Psoas muscle (tissue), 8 donors: ENCODE results near the gene CDC26. TPM values are rescaled to one million over a fixed set of nuclear protein-coding genes. Genes with fewer than 3 reads are reported as not detected.
A peak's percentile ranks its signal among the peaks of the same experiment; 100 is the strongest.

ENCODE experiments used
- ATAC-seq, 4 donors: fragments of 200-7000 bp; cut with Tn5 transposase; one replicate each; pipeline ENCODE4 v1.9.1; 2020; ENCODE audit warnings: moderate library complexity in 3 of 4, mild to moderate bottlenecking in 2 of 4
- DNase-seq, 2 donors: peaks; one replicate each; pipeline ENCODE4 v3.0.0-alpha.2; 2020
- H3K27ac ChIP-seq: fragments of 200-600 bp; one replicate; pipeline ENCODE4 v1.8.0; 2022
- H3K27me3 ChIP-seq, 3 donors: fragments of 200-600 bp in 1 of 3; one replicate each; pipeline versions ENCODE4 v1.6.1 to v1.8.0; 2013 to 2022; ENCODE audit warnings: low read length in 2 of 3, mild to moderate bottlenecking in 2 of 3, moderate library complexity in 1 of 3; ENCODE audit not compliant: insufficient read depth in 3 of 3
- H3K36me3 ChIP-seq, 2 donors: fragments of 200-600 bp in 1 of 2; one replicate each; pipeline versions ENCODE4 v1.6.1 to v1.8.0; 2013 to 2022; ENCODE audit warnings: low read depth in 1 of 2, mild to moderate bottlenecking in 1 of 2, moderate library complexity in 1 of 2; ENCODE audit not compliant: insufficient read depth in 1 of 2
- H3K4me1 ChIP-seq: fragments of 200-600 bp; one replicate; pipeline ENCODE4 v1.8.0; 2022
- H3K4me3 ChIP-seq: fragments of 200-600 bp; one replicate; pipeline ENCODE4 v1.8.0; 2022; ENCODE audit warnings: mild to moderate bottlenecking
- H3K9me3 ChIP-seq: fragments of 200-600 bp; one replicate; pipeline ENCODE4 v1.8.0; 2022
- CTCF ChIP-seq: fragments of 200-600 bp; IDR thresholded peaks from one replicate; pipeline ENCODE4 v1.8.0; 2022; ENCODE audit warnings: antibody characterized with exemption
- WGBS, 3 donors: extraction: QIAGEN DNeasy Blood & Tissue Kit; methylation state at CpG; one replicate each; pipeline versions ENCODE4 v1.1.6 to v1.1.7; 2013; 5-methylcytosine and 5-hydroxymethylcytosine counted together
- intact Hi-C, 2 donors: fragments of 100-400 bp; cut with DNase I; formaldehyde crosslinking; loops; one replicate each; pipeline versions ENCODE4 v1.11.0 to v1.14.2; 2022
- polyA plus RNA-seq, 3 donors: library from polyadenylated mRNA; stranded (reverse); fragments of 200-250 nt; gene quantifications; one replicate each; pipeline ENCODE4 v1.2.3, GENCODE V29; 2013
- total RNA-seq, 4 donors: library from RNA; stranded (reverse); fragmentation: NEBNext Ultra II Directional in 2 of 4; extraction: Animal tissue kit (Norgen Biotek cat#: 25700) in 2 of 4; gene quantifications; one replicate each; pipeline versions ENCODE4 v1.2.1 to v1.2.4, GENCODE V29; 2021 to 2023
- donor health status: healthy with polysubstance abuse.
- donor health status: DM: no; HTN: no; CAD: no; lungs with moderate emphysema.
- donor health status: Bipolar disorder and iron deficiency.
- donor health status: healthy.
- donor health status: DM: yes; HTN: yes; CAD: no.
- donor health status: DM: no; HTN: no; CAD: no.
- donor health status: DM: no; HTN: no; CAD: no.
- donor health status: DM: yes; HTN: yes; CAD: no.

Gene CDC26
- total and polyA plus RNA-seq, 7 donors, result 22.4 to 112 (median 25.6) TPM

GRCh38 chr9:113290052-113290607 lies 14.8 kb upstream of the CDC26 start:
- Histone ChIP-seq H3K4me3 (no peak overlapping the region), H3K27ac (no peak overlapping the region), H3K4me1 (no peaks in the 10 kb centered on the region), H3K36me3 (peaks cover 22 to 90% of the 10 kb centered on the region in 2 donors), H3K9me3 (no peaks in the 10 kb centered on the region), H3K27me3 (no peaks in the 10 kb centered on the region)
- DNase-seq (no peak), ATAC-seq (no peak)
- intact Hi-C loops, result no loop called here
- 93 to 96% (median 95%) methylated on average over 6 of the region's 6 CpGs for WGBS, 3 donors
- no peak for TF ChIP-seq CTCF

GRCh38 chr9:113289091-113289490 lies 13.7 kb upstream of the CDC26 start:
- Histone ChIP-seq H3K27ac (no peak overlapping the region), H3K9me3 (no peaks in the 10 kb centered on the region), H3K4me1 (no peaks in the 10 kb centered on the region), H3K36me3 (peaks cover 25 to 99% of the 10 kb centered on the region in 2 donors), H3K4me3 (no peak overlapping the region), H3K27me3 (no peaks in the 10 kb centered on the region)
- DNase-seq (no peak), ATAC-seq (peak in 2 of 4 donors; percentile 30 to 53)
- intact Hi-C loops, result no loop called here
- WGBS, 3 donors, result 83 to 94% (median 84%) methylated on average over 2 of the region's 2 CpGs
- no peak for TF ChIP-seq CTCF

GRCh38 chr9:113281356-113281755 lies 6.0 kb upstream of the CDC26 start:
- 97 to 99% (median 98%) methylated on average over 4 of the region's 4 CpGs for WGBS, 3 donors
- DNase-seq (no peak), ATAC-seq (no peak)
- Histone ChIP-seq H3K9me3 (no peaks in the 10 kb centered on the region), H3K27me3 (no peaks in the 10 kb centered on the region), H3K36me3 (peaks cover 36 to 97% of the 10 kb centered on the region in 2 donors), H3K4me3 (no peak overlapping the region), H3K27ac (no peak overlapping the region), H3K4me1 (peaks cover 2% of the 10 kb centered on the region)
- intact Hi-C loops, result no loop called here
- no peak for TF ChIP-seq CTCF

- Histone ChIP-seq H3K27ac (no peak overlapping the region), H3K4me1 (peaks cover 12% of the 10 kb centered on the region), H3K4me3 (no peak overlapping the region), H3K36me3 (peaks cover 26 to 72% of the 10 kb centered on the region in 2 donors), H3K9me3 (no peaks in the 10 kb centered on the region), H3K27me3 (no peaks in the 10 kb centered on the region)
- WGBS, 3 donors, result 86 to 89% (median 87%) methylated on average over 4 of the region's 4 CpGs
- intact Hi-C loops, result loop anchor here (5.0 to 10.0 kb wide), 5 partner anchors 63 to 378 kb away; partner anchors contain the start of genes ALAD (in 1 of the 2) and WDR31 (in 1 of the 2)
- TF ChIP-seq CTCF, result no peak
- no peak for ATAC-seq
- DNase-seq, result no peak
Measured at GRCh38 chr9:113278840-113279239, 3.5 kb upstream of the CDC26 start.
